GM19351 (cell line): ENCODE data around the gene CMPK2.

Experiments used
- ATAC-seq: cut with Tn5 transposase; IDR thresholded peaks from one replicate; pipeline ENCODE4 v1.9.1; 2021; ENCODE audit warnings: mild to moderate bottlenecking, moderate library complexity; ENCODE audit not compliant: unreplicated experiment

CMPK2 gene

GRCh38 chr2:6813573-6813972 is 52.1 kb downstream of the CMPK2 start:
- no peak for ATAC-seq

DNA sequence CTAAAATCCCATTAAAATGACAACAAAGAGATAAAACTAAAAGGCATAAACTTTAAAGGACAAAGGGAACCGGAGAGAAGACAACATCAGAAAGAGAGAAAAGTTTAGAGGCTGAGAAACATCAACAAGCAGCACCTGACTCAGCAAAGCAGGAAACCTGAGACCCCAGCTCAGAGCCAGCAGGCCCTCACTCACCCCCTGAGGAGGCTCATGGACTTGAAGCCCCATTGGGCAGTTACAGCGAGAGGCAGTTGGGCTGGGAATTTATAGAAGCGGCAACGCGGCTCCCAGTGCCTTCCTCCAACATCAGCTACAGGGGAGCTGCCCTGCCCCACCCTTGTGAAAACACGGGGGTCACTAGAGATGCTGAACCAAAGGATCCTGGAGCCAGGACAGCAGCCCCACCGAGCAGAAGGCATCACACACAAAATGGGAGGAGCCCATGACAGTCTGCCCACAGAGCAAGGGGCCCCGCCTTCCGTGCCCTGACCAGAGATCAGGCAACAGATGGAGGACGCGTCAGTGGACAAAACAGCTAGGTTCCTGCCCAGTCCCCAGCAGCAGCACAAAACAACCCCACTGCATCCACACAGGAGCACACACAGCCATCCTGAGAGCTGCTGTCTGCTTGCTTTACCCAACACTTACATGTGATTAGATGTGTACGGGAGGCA is 52.7 kb downstream of the CMPK2 start:
- no peak for ATAC-seq

DNA sequence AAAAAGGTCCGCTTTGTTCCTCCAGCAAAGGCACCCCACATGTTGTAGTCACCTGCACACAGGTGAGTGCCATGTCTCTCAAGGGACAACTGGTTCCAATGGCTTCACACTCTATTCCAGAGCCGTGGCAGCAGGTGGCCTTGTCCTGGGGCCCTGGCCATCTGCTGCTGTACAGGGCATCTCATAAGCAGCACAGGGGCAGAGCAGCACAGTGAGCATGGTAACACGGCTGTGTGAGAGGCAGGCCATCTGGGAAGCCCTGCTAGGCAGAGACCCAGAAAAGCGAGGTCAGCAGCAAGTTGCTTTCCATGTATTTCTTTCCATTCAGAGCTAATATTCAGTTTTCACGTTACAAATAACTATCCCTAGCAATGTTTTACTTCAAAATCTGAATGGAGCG is 54.7 kb downstream of the CMPK2 start:
- ATAC-seq: no peak

GRCh38 chr2:6808426-6808825 is 57.3 kb downstream of the CMPK2 start:
- no peak for ATAC-seq

GRCh38 chr2:6806604-6807003 is 59.1 kb downstream of the CMPK2 start:
- ATAC-seq: no peak

GRCh38 chr2:6800553-6800952 is 65.2 kb downstream of the CMPK2 start:
- ATAC-seq: no peak
